GM12801 (cell line): ENCODE measurements around the gene CCPG1.

Source experiments
- CTCF ChIP-seq: IDR thresholded peaks from one replicate; pipeline ENCODE4 v1.5.1; 2011; ENCODE audit warnings: control low read depth; ENCODE audit not compliant: insufficient read length; ENCODE audit errors: extremely low read depth

CCPG1 gene

DNA sequence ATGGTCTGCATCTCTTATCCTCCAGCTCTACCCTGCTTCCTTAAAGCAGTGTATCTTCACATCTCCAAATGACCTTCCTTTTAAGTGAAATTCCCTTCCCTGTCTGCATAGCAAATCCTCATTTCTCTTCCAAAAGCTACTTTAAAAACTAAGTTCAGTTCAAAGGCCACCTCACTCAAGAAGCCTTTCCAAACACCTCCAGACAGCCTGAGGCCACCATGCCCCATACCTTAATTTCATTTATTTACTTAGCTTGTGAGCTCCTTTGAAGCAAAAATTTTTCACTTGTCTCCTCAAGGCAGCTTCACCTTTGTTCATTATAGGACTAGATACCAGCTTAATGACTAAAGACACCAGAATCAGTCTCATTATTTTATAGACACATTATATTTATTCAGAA is 49.7 kb downstream of the CCPG1 start:
- no peak for TF ChIP-seq CTCF

GRCh38 chr15:55357774-55358173 is 50.4 kb downstream of the CCPG1 start:
- no peak for TF ChIP-seq CTCF

GRCh38 chr15:55356985-55357585 is 51.1 kb downstream of the CCPG1 start:
- TF ChIP-seq CTCF, result no peak

DNA sequence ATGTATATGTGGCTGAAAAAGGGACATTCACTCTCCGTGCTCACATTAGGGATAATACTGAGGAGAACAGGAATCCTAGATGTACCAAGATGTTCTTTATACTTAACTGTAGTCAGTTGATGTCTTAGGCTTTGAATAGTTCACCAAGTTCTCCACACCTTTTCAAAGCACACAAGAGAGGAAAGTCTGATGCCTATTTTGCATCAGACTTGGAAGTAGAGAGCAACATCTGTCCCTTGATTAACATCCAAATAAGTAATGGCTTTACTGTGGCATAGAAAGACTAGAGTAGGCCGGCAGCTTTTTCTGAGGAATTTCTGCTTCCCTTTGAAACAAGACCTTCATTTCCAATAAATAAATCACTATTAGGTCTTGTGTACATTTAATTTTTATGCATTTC is 55.1 kb downstream of the CCPG1 start:
- TF ChIP-seq CTCF, result no peak

DNA sequence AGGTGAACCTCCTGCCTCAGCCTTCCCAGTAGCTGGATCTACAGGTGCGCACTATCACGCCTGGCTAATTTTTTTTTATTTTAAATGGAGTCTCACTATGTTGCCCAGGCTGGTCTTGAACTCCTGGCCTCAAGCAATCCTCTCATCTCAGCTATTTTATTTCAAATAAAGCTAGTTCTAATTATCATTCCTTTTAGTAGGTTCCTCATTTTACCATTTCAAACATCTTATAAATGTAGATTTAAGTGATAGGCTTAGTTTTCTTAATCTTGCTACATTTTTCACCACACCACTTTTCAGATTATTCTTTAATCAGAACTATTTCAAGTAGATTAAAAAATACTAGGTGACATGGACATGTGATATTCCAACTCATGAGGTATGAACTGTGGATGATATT is 58.9 kb downstream of the CCPG1 start:
- TF ChIP-seq CTCF, result no peak

- no peak for TF ChIP-seq CTCF
Observed at GRCh38 chr15:55348281-55348778, 59.8 kb downstream of the CCPG1 start.

DNA sequence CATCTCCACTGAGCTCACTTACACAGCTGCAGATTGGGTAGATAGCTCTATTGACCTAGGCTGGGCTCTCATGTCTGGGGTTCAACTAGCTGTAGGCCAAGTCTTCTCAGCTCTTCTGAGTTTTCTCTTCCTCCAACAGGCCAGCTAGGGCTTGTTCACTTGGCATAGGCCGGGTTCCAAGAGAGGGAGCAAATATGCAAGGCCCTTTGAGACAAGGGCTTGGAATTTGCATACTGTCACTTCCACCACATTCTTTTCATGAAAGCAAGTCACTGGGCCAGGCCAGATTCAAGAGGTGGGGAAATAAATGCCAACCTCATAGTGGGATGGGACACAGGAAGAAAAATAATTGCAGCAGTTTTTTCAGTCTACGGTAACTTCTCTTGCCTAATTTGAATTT is 64.0 kb downstream of the CCPG1 start:
- TF ChIP-seq CTCF, result no peak

GRCh38 chr15:55343168-55343567 is 65.0 kb downstream of the CCPG1 start:
- TF ChIP-seq CTCF, result no peak
